Hippocampal formation (tissue), 2 donors: ENCODE data around the gene G0S2.

Source experiments
- DNase-seq, 2 donors: peaks; one replicate each; lab custom pipeline; 2025; lab: John Stamatoyannopoulos, UW

G0S2 gene

GRCh38 chr1:209720326-209720725 lies 45.1 kb downstream of the G0S2 start:
- no peak for DNase-seq

- DNase-seq = no peak
These were observed 45.6 kb downstream of the G0S2 start for GRCh38 chr1:209720826-209721225.

GRCh38 chr1:209721323-209721722 lies 46.1 kb downstream of the G0S2 start:
- no peak for DNase-seq

GRCh38 chr1:209723265-209723664 lies 48.1 kb downstream of the G0S2 start:
- no peak for DNase-seq

- no peak for DNase-seq
These were observed 48.8 kb downstream of the G0S2 start for GRCh38 chr1:209723756-209724693.
